Measurements from ENCODE around the gene ARL10. TPM values are rescaled to one million over a fixed set of nuclear protein-coding genes. Genes with fewer than 3 reads are reported as not detected.

The ARL10 gene
- total RNA-seq, 1 experiment from 2014 or later, result 3.3 TPM

DNA sequence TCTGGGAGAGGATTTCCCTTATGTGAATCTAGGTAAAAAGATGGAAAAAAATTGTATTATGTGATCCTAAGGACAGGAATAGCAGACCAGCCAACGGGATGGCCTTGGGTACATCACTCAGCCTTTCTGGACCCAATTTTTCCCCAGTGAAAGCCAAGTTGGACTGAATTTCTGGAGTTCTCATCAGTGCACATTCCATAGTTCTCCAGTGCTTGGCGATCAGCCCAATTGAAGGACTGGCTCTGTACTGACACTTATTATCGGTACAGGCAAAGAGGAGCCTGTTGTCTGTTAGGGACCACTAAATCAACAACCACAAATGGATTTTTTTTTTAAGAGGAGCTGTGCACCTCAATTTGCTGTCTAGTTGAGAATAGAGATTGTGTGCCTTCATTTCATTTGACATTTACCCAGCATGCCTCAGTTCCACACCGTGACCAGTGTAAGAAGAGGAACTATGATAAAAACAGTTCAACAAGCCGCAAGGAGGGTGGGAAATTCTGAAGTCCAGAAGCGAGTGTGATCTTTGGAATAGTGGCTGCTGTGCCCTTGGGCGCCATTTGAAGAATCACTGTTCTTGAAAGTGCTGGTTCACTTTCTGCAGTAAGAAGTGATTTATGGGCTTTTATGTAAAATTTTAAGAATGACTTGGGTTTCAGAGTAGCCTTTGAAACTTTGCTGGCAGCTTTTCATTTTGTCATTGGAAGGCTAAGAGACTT, 8.0 kb downstream of the ARL10 start:
- Histone ChIP-seq H3K4me3 (ENCODE audit: insufficient read depth, low read depth, low read length) (no peak overlapping the region), H3K36me3 (replicated peaks; ENCODE audit: control insufficient read depth, insufficient read depth, low read length) (no peaks in the 10 kb centered on the region; the same call in 1 of the 2 replicates), H3K27me3 (ENCODE audit: control insufficient read depth, insufficient read depth, low read length) (no peaks in the 10 kb centered on the region)
- peak; percentile 7 for DNase-seq

- DNase-seq, result no peak
- H3K4me3 ChIP-seq (ENCODE audit: insufficient read depth, low read depth, low read length), result no peak overlapping the region
- no peaks in the 10 kb centered on the region for H3K27me3 ChIP-seq (ENCODE audit: control insufficient read depth, insufficient read depth, low read length)
- peaks cover 8% of the 10 kb centered on the region for H3K36me3 ChIP-seq (replicated peaks; ENCODE audit: control insufficient read depth, insufficient read depth, low read length)
Measured at GRCh38 chr5:176379881-176380280, 14.6 kb downstream of the ARL10 start.

GRCh38 chr5:176381423-176381822, 16.1 kb downstream of the ARL10 start:
- Histone ChIP-seq H3K4me3 (ENCODE audit: insufficient read depth, low read depth, low read length) (no peak overlapping the region), H3K27me3 (ENCODE audit: control insufficient read depth, insufficient read depth, low read length) (no peaks in the 10 kb centered on the region), H3K36me3 (replicated peaks; ENCODE audit: control insufficient read depth, insufficient read depth, low read length) (peaks cover 16% of the 10 kb centered on the region)
- no peak for DNase-seq

- H3K4me3 ChIP-seq (ENCODE audit: insufficient read depth, low read depth, low read length), result no peak overlapping the region
- H3K27me3 ChIP-seq (ENCODE audit: control insufficient read depth, insufficient read depth, low read length), result no peaks in the 10 kb centered on the region
- H3K36me3 ChIP-seq (replicated peaks; ENCODE audit: control insufficient read depth, insufficient read depth, low read length), result peaks cover 16% of the 10 kb centered on the region
- no peak for DNase-seq
Measured at GRCh38 chr5:176381979-176382378, 16.7 kb downstream of the ARL10 start.

DNA sequence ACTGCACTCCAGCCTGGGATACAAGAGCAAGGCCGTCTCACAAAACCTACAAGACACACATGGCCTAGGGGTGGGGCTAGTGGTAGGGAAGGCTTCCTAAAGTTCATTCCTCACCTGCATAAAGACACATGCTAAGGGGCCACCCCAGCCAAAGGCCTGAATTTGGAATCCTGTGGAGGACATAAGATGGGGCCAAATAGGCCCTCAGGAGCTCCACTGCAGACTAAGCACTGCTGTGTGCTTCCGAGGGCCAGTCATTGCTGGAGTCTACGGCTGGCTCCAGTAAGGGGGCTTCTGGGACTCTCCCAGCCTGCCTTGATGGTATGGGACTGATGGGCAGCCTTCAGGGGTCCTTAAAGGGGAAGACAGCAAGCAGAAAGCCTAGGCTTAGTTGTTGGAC, 17.4 kb downstream of the ARL10 start:
- H3K36me3 ChIP-seq (replicated peaks; ENCODE audit: control insufficient read depth, insufficient read depth, low read length), result peaks cover 16% of the 10 kb centered on the region
- no peaks in the 10 kb centered on the region for H3K27me3 ChIP-seq (ENCODE audit: control insufficient read depth, insufficient read depth, low read length)
- no peak for DNase-seq
- H3K4me3 ChIP-seq (ENCODE audit: insufficient read depth, low read depth, low read length), result no peak overlapping the region

GRCh38 chr5:176383248-176383905, 18.1 kb downstream of the ARL10 start:
- Histone ChIP-seq H3K4me3 (ENCODE audit: insufficient read depth, low read depth, low read length) (no peak overlapping the region), H3K36me3 (replicated peaks; ENCODE audit: control insufficient read depth, insufficient read depth, low read length) (peaks cover 16% of the 10 kb centered on the region)
- no peak for DNase-seq

GRCh38 chr5:176383961-176384360, 18.7 kb downstream of the ARL10 start:
- peaks cover 16% of the 10 kb centered on the region for H3K36me3 ChIP-seq (replicated peaks; ENCODE audit: control insufficient read depth, insufficient read depth, low read length)
- H3K27me3 ChIP-seq (ENCODE audit: control insufficient read depth, insufficient read depth, low read length), result no peaks in the 10 kb centered on the region
- no peak for DNase-seq
- no peak overlapping the region for H3K4me3 ChIP-seq (ENCODE audit: insufficient read depth, low read depth, low read length)

More at GRCh38 chr5:176383248-176383905, 18.1 kb downstream of the ARL10 start:
- H3K27me3 ChIP-seq (ENCODE audit: control insufficient read depth, insufficient read depth, low read length), result no peaks in the 10 kb centered on the region

DNA sequence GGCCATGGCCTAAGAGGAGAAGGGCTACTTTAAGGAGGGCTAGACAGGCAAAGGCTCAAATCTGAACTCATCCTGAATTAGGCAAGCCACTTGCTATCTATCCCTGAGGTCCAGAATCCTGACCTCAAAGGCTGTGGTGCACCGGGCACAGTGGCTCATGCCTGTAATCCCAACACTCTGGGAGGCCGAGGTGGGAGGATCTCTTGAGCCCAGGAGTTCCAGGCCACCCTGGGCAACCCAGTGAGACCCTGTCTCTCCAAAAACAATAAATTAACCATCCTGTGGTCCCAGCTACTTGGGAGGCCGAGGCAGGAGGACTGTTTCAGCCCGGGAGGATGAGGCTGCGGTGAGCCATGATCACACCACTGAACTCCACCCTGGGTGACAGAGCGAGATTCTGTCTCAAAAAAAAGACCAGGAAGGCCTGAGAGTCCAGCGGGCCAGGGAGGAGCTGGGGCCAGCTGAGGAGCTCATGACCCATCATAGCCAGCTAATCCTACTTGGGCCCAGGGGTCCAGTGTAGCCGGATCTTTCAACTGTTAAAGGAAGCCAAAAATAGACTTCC, 19.2 kb downstream of the ARL10 start:
- peaks cover 16% of the 10 kb centered on the region for H3K36me3 ChIP-seq (replicated peaks; ENCODE audit: control insufficient read depth, insufficient read depth, low read length)
- H3K27me3 ChIP-seq (ENCODE audit: control insufficient read depth, insufficient read depth, low read length), result no peaks in the 10 kb centered on the region
- H3K4me3 ChIP-seq (ENCODE audit: insufficient read depth, low read depth, low read length), result no peak overlapping the region
- DNase-seq, result no peak

GRCh38 chr5:176384991-176385390, 19.7 kb downstream of the ARL10 start:
- Histone ChIP-seq H3K36me3 (replicated peaks; ENCODE audit: control insufficient read depth, insufficient read depth, low read length) (peaks cover 16% of the 10 kb centered on the region), H3K4me3 (ENCODE audit: insufficient read depth, low read depth, low read length) (no peak overlapping the region), H3K27me3 (ENCODE audit: control insufficient read depth, insufficient read depth, low read length) (no peaks in the 10 kb centered on the region)

DNA sequence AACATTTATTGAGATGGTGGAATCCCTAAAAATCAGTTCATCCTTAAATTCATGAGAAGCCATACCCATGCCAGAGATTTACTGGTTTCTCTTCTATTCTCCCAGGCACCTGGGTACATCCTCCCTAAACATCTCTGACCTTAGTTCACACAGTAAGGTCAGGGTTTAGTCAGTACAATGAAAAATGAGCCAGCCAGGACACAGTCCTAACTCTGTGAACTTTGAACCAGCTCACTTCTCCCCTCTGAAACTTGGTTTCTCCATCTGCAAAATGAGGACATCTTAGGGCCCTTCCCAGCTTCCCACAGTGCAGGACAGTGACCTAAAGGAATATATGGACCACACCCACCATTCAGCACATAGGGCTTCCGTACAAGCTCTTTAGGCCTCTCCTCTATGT, 21.2 kb downstream of the ARL10 start:
- DNase-seq, result no peak
- no peak overlapping the region for H3K4me3 ChIP-seq (ENCODE audit: insufficient read depth, low read depth, low read length)
- peaks cover 16% of the 10 kb centered on the region for H3K36me3 ChIP-seq (replicated peaks; ENCODE audit: control insufficient read depth, insufficient read depth, low read length)
- H3K27me3 ChIP-seq (ENCODE audit: control insufficient read depth, insufficient read depth, low read length), result no peaks in the 10 kb centered on the region

More at GRCh38 chr5:176384991-176385390, 19.7 kb downstream of the ARL10 start:
- DNase-seq, result no peak

DNA sequence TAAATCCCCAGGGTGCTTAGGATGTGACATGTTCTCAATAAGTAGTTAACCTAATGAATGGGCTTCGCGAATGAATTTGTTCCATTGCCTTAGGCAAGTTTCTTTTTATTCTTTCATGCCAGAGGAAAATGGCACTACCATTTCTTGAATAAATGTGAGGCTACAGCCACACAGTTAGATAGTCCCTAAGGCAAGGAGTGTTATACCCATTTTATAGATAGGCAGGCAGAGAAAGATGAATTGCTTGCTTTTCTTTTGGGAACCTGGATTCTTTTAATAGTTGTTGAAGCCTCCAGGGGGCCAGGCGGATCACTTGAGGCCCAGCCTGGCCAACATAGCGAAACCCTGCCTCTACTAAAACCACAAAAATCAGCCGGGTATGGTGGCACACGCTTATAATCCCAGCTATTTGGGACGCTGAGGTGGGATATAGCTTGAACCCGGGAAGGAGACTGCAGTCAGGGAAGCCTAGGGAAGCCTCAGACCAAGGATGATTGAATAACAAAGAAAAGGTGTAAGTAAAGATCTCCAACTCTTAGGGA, 22.2 kb downstream of the ARL10 start:
- peaks cover 14% of the 10 kb centered on the region for H3K36me3 ChIP-seq (replicated peaks; ENCODE audit: control insufficient read depth, insufficient read depth, low read length)
- peak overlapping the region; percentile 91 for H3K4me3 ChIP-seq (ENCODE audit: insufficient read depth, low read depth, low read length)
- no peak for DNase-seq
- H3K27me3 ChIP-seq (ENCODE audit: control insufficient read depth, insufficient read depth, low read length), result no peaks in the 10 kb centered on the region

DNA sequence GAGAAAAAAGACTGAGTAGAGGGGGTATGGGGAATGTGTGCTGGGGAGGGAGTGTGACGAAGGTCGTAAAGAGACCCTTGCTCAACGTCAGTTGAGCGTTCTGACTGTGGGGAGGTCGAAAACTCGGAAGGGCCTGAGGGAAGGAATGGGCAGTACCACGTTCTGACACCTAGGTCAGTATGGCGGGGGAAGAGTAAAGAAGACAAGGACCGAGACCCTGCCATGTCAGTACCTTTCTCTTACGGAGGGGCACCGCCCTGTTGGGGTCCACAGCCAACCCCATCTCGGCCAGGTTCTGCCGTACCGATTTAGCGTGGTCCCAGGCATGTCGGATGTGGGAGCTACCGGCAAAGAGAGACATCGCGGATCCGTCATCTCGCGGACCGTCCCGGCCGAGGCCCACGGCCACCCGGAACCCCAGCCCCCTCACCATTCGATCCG, 22.7 kb downstream of the ARL10 start:
- H3K36me3 ChIP-seq (replicated peaks; ENCODE audit: control insufficient read depth, insufficient read depth, low read length), result peaks cover 14% of the 10 kb centered on the region
- H3K4me3 ChIP-seq (ENCODE audit: insufficient read depth, low read depth, low read length), result peak overlapping the region; percentile 91
- peak; percentile 75 for DNase-seq
- H3K27me3 ChIP-seq (ENCODE audit: control insufficient read depth, insufficient read depth, low read length), result no peaks in the 10 kb centered on the region

DNA sequence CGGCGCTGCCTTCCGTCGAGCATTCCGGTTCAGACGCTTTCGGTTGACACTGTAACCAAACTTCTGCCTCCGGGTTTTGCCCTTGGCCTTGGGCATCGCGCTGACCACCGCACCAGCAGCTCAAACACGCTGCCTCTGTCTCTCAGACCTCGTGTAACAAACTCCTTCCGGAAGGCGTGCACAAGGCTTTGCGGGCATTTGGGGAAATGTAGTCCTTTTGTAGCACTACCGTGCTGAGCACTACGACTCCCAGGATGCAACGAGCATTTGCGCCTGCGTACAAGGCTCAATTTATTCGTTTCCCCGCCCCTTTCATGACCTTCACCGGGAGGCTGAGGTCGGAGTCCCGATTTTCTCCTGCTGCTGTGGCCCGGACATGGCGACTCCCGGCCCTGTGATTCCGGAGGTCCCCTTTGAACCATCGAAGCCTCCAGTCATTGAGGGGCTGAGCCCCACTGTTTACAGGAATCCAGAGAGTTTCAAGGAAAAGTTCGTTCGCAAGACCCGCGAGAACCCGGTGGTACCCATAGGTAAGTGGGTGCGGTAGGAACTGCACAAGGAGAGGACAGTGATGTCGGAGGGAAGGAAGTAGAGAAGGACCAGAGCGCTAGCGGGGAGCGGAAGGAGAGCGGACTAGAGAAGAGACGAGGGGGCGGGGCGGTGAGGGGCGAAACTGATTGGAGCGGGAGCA, 23.3 kb downstream of the ARL10 start, which contains the start of the genes HIGD2A and NOP16:
Gene HIGD2A (plus strand): TSS at position 308 of the 691 bp plus-strand sequence. CDS start 69 bp downstream, at position 377.
Gene NOP16 (minus strand): TSS at position 155 of the 691 bp plus-strand sequence. CDS start 59 bp downstream, at position 96.
- H3K27me3 ChIP-seq (ENCODE audit: control insufficient read depth, insufficient read depth, low read length), result no peaks in the 10 kb centered on the region
- H3K36me3 ChIP-seq (replicated peaks; ENCODE audit: control insufficient read depth, insufficient read depth, low read length), result peaks cover 11% of the 10 kb centered on the region
- peak; percentile 97 for DNase-seq
- H3K4me3 ChIP-seq (ENCODE audit: insufficient read depth, low read depth, low read length), result peak within 1 kb of the TSS; percentile 91
